PC-9 (cell line): ENCODE results near the gene PHLPP1. TPM values are rescaled to one million over a fixed set of nuclear protein-coding genes. Genes with fewer than 3 reads are reported as not detected.

Experiments used
- BruUV-seq: library from RNA; stranded (reverse); fragments of 400-500 nt; replicated peaks from 2 replicates; lab custom pipeline; 2021; lab: Mats Ljungman, UMichigan
- CTCF ChIA-PET: fragments of 300-600 bp; sonication (Branson Sonifier 250); formaldehyde crosslinking; loops from one replicate; lab custom pipeline; 2022; ENCODE audit warnings: antibody characterized with exemption; lab: Charles Lee
- POLR2A ChIA-PET: fragments of 300-600 bp; sonication (Branson Sonifier 250); formaldehyde crosslinking; loops from one replicate; lab custom pipeline; 2022; ENCODE audit warnings: antibody characterized with exemption; ENCODE audit not compliant: unreplicated experiment; lab: Charles Lee
- DNase-seq, 2 experiments: peaks; one replicate each; pipeline versions ENCODE4 v3.0.0 to v3.0.0-alpha.2; 2015 to 2022; ENCODE audit warnings: mixed read lengths in 1 of 2
- H2AFZ ChIP-seq: fragments of 200-600 bp; sonication (generic); 2 replicates; pipeline ENCODE4 v1.8.1; 2017; ENCODE audit warnings: antibody characterized with exemption
- H3F3A ChIP-seq: fragments of 200-600 bp; sonication (generic); 2 replicates; pipeline ENCODE4 v1.8.1; 2017; ENCODE audit warnings: antibody characterized with exemption, mild to moderate bottlenecking, low read depth; ENCODE audit not compliant: insufficient read depth
- H3K27ac ChIP-seq: fragments of 200-600 bp; sonication (generic); 2 replicates; pipeline ENCODE4 v1.6.1; 2016; ENCODE audit warnings: mixed run types
- H3K27me3 ChIP-seq: fragments of 200-600 bp; sonication (generic); 2 replicates; pipeline ENCODE4 v1.6.1; 2016; ENCODE audit warnings: low read depth, mixed run types; ENCODE audit not compliant: insufficient read depth
- H3K36me3 ChIP-seq: fragments of 200-600 bp; sonication (generic); 2 replicates; pipeline ENCODE4 v1.6.1; 2016; ENCODE audit warnings: low read depth, mixed run types
- H3K4me1 ChIP-seq: fragments of 200-600 bp; sonication (generic); replicated peaks from 2 replicates; pipeline ENCODE4 v1.6.1; 2016; ENCODE audit warnings: mixed run types; ENCODE audit not compliant: insufficient read depth
- H3K4me2 ChIP-seq: fragments of 200-600 bp; sonication (generic); 2 replicates; pipeline ENCODE4 v1.6.1; 2017; ENCODE audit warnings: mixed run types
- H3K4me3 ChIP-seq: fragments of 200-600 bp; sonication (generic); 2 replicates; pipeline ENCODE4 v1.6.1; 2016; ENCODE audit warnings: mixed run types
- H3K79me2 ChIP-seq: fragments of 200-600 bp; sonication (generic); 2 replicates; pipeline ENCODE4 v1.6.1; 2017; ENCODE audit warnings: low read depth, mixed run types
- H3K9me2 ChIP-seq: fragments of 200-600 bp; sonication (generic); 2 replicates; pipeline ENCODE4 v1.8.1; 2017; ENCODE audit warnings: mild to moderate bottlenecking; ENCODE audit not compliant: insufficient read depth
- H3K9me3 ChIP-seq: fragments of 200-600 bp; sonication (generic); 2 replicates; pipeline ENCODE4 v1.8.1; 2016; ENCODE audit warnings: low read depth; ENCODE audit not compliant: insufficient read depth
- H4K20me1 ChIP-seq: fragments of 200-600 bp; sonication (generic); 2 replicates; pipeline ENCODE4 v1.8.1; 2017; ENCODE audit not compliant: insufficient read depth
- EZH2 ChIP-seq: fragments of 200-600 bp; sonication (generic); IDR thresholded peaks from 2 replicates; pipeline ENCODE4 v1.8.0; 2017; ENCODE audit warnings: antibody characterized with exemption, low read depth
- intact Hi-C: fragments of 100-400 bp; cut with micrococcal nuclease; formaldehyde crosslinking; loops from one replicate; pipeline ENCODE4 v1.10.0; 2022; ENCODE audit not compliant: unreplicated experiment
- total RNA-seq: library from RNA; stranded (reverse); gene quantifications from 2 replicates; pipeline ENCODE4 v1.2.3, GENCODE V29; 2021
- TF ChIP-seq, protein P1 (sequence below): fragments of 200-600 bp; sonication (generic); conservative IDR thresholded peaks from 2 replicates; pipeline ENCODE4 v1.6.1; 2017; ENCODE audit warnings: mixed run types, antibody characterized with exemption, mild to moderate bottlenecking, moderate library complexity

PHLPP1 gene
- total RNA-seq, 1 experiment from 2014 or later, result 21.1 TPM

DNA sequence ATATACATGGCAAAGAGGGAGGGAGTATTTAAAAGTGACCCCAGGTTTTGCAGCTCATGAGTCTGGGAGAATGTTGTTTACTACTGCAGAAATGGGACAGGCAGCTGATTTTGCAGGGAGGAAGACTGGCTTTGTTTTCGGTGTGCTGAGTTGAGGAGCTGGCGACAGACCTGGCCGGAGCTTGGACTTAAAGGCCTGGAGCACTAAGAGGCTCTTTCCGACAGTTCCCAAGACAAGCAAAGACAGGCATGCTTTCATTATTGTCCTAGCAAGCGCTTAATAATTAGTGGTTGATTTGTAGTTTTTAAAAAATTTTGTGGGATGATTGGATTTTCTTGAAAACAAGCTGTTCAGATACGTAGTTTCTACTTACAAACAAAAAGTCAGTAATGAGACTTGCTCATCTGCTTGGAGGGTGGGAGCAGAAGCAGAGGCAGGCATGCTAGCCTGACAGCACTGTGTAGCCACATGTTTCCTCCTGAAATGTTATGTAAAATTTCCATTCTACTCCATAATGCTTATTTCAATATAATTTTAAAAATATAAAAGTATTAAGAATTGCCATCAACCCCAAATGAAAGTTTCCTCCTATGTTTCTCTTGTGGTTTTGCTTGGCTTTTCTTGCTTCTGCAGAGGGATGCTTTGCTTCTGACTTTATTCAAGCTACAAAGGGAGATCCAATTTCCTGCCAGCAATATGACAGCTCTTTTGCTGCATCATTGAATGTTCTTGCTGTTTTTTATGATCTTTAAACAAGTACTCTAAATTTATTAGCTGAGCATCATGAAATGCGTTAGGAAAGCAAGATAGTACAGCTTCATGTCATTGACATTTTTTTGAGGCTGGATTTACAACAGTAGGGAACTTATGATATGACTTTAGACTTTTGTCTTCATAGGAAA, 75.8 kb downstream of the PHLPP1 start:
- no TSS peak for BruUV-seq
- CTCF ChIA-PET, result no interaction called here
- Histone ChIP-seq H3K9me2 (no peaks in the 10 kb centered on the region), H3F3A (no peaks in the 10 kb centered on the region), H2AFZ (no peak overlapping the region), H3K4me1 (peaks cover 28% of the 10 kb centered on the region), H3K27me3 (no peaks in the 10 kb centered on the region), H3K9me3 (no peaks in the 10 kb centered on the region), H3K36me3 (no peaks in the 10 kb centered on the region), H3K79me2 (peaks cover 78% of the 10 kb centered on the region), H3K4me3 (no peak overlapping the region), H4K20me1 (no peaks in the 10 kb centered on the region), H3K27ac (no peak overlapping the region), H3K4me2 (no peak overlapping the region)
- POLR2A ChIA-PET, result interaction anchor here (0.6 kb wide), 1 partner anchor 16 kb away, joined by 3 read pairs; no protein-coding TSS in a partner anchor
- intact Hi-C loops, result no loop called here
- no peak for TF ChIP-seq EZH2
- TF ChIP-seq, protein P1, sequence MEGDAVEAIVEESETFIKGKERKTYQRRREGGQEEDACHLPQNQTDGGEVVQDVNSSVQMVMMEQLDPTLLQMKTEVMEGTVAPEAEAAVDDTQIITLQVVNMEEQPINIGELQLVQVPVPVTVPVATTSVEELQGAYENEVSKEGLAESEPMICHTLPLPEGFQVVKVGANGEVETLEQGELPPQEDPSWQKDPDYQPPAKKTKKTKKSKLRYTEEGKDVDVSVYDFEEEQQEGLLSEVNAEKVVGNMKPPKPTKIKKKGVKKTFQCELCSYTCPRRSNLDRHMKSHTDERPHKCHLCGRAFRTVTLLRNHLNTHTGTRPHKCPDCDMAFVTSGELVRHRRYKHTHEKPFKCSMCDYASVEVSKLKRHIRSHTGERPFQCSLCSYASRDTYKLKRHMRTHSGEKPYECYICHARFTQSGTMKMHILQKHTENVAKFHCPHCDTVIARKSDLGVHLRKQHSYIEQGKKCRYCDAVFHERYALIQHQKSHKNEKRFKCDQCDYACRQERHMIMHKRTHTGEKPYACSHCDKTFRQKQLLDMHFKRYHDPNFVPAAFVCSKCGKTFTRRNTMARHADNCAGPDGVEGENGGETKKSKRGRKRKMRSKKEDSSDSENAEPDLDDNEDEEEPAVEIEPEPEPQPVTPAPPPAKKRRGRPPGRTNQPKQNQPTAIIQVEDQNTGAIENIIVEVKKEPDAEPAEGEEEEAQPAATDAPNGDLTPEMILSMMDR, result no peak
- DNase-seq, result no peak

DNA sequence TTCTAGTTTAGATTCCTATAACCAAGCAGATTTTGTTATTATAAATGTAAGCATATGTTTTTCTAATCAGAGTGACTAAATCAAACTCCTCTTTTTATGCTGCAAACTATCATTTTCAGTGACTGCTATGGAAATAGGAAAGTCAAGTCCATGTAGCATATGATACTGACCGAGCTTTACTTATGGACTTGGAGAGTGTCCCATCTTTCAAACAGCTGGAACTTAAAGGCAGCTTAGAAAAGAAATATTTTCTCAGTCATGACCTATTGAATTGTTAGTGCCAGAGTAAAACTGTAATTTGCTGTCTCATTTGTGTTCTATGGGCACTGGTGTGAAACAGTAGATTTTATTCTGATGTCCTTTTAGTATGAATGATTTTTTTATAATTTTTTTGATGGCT, 76.7 kb downstream of the PHLPP1 start:
- peaks cover 77% of the 10 kb centered on the region for H3K79me2 ChIP-seq

DNA sequence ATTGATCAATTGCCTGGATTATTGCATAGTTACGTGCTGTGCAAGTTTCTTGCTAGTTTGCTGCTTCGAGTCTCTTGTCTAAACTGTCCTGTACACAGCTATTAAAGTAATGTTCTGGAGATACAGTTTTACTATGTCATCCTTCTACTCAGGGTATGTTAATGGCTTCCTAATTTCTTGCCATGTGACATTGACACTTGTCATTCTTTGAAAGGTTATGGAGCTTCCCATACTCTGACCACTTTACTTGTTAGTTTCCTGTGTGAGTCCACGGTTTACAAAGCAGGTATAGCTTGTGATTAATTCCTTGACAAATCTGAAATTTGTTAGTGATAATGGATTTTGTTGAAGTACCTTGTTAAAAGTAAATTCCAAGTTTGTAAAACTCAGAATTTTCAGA, 80.5 kb downstream of the PHLPP1 start:
- intact Hi-C loops, result no loop called here
- ChIA-PET CTCF (interaction anchor here (0.6 kb wide), 1 partner anchor 81 kb away, joined by 3 read pairs; the partner anchor contains the start of gene PHLPP1), POLR2A (interaction anchor here (0.6 kb wide), 2 partner anchors 38 to 231 kb away, joined by 3 to 11 read pairs; no protein-coding TSS in a partner anchor)
- H4K20me1 ChIP-seq, result no peaks in the 10 kb centered on the region
- H3K9me2 ChIP-seq, result no peaks in the 10 kb centered on the region
- no peak overlapping the region for H3K4me2 ChIP-seq
- peaks cover 66% of the 10 kb centered on the region for H3K79me2 ChIP-seq
- TF ChIP-seq, protein P1, result no peak
- no peak for TF ChIP-seq EZH2
- DNase-seq, result no peak
- H3K4me1 ChIP-seq, result peaks cover 32% of the 10 kb centered on the region
- no peak overlapping the region for H3K4me3 ChIP-seq
- BruUV-seq, result no TSS peak
- H3K36me3 ChIP-seq, result no peaks in the 10 kb centered on the region
- no peaks in the 10 kb centered on the region for H3K9me3 ChIP-seq
- no peak overlapping the region for H2AFZ ChIP-seq
- H3K27ac ChIP-seq, result no peak overlapping the region
- H3K27me3 ChIP-seq, result no peaks in the 10 kb centered on the region
- H3F3A ChIP-seq, result peaks cover 9% of the 10 kb centered on the region; the same call in 1 of the 2 replicates

More for the DNA sequence above, 76.7 kb downstream of the PHLPP1 start:
- no peak overlapping the region for H3K4me2 ChIP-seq
- H3K9me2 ChIP-seq, result no peaks in the 10 kb centered on the region
- H3K4me3 ChIP-seq, result no peak overlapping the region
- H3K9me3 ChIP-seq, result no peaks in the 10 kb centered on the region
- intact Hi-C loops, result no loop called here
- TF ChIP-seq, protein P1, result no peak
- no peak for TF ChIP-seq EZH2
- DNase-seq, result no peak
- CTCF ChIA-PET, result no interaction called here
- no TSS peak for BruUV-seq
- no peaks in the 10 kb centered on the region for H4K20me1 ChIP-seq
- H3K27ac ChIP-seq, result no peak overlapping the region
- H3K4me1 ChIP-seq, result peaks cover 28% of the 10 kb centered on the region
- H3K27me3 ChIP-seq, result no peaks in the 10 kb centered on the region
- no peaks in the 10 kb centered on the region for H3K36me3 ChIP-seq
- no peaks in the 10 kb centered on the region for H3F3A ChIP-seq
- H2AFZ ChIP-seq, result no peak overlapping the region
- POLR2A ChIA-PET, result interaction anchor here (0.6 to 0.7 kb wide), 2 partner anchors 15 to 102 kb away, joined by 3 read pairs; no protein-coding TSS in a partner anchor
